SK-N-SH (cell line): ENCODE measurements around the gene PLXNB3. TPM values are rescaled to one million over a fixed set of nuclear protein-coding genes. Genes with fewer than 3 reads are reported as not detected.

Source experiments
- CTCF ChIA-PET: fragments of 300-600, 350-600 bp; formaldehyde crosslinking; extraction: SDS; loops from one replicate; lab custom pipeline; 2021; lab: Yijun Ruan, JAX
- POLR2A ChIA-PET: fragments of 350-600 bp; sonication (Branson Sonifier 250); formaldehyde crosslinking; extraction: SDS; loops from one replicate; lab custom pipeline; 2020; ENCODE audit warnings: antibody characterized with exemption, inconsistent platforms; lab: Yijun Ruan, JAX
- DNase-seq: peaks from one replicate; pipeline ENCODE4 v3.0.0; 2012
- H2AFZ ChIP-seq: fragments of 200-600 bp; sonication (generic); 2 replicates; pipeline ENCODE4 v1.8.1; 2016; ENCODE audit warnings: antibody characterized with exemption, mild to moderate bottlenecking, low read depth
- H3F3A ChIP-seq: fragments of 200-600 bp; sonication (generic); replicated peaks from 2 replicates; pipeline ENCODE3; 2016; ENCODE audit warnings: antibody characterized with exemption, mild to moderate bottlenecking; ENCODE audit not compliant: insufficient read depth
- H3K27ac ChIP-seq, 2 experiments: fragments of 200-500 bp in 1 of 2; fragments of 200-600 bp in 1 of 2; sonication (Bioruptor generic) in 1 of 2; sonication (generic), shearing (Covaris generic) in 1 of 2; 2 replicates each; pipeline versions ENCODE4 v1.5.1 to v1.6.1; 2014 to 2016; ENCODE audit warnings: low read depth in 2 of 2, inconsistent platforms in 1 of 2, low read length in 1 of 2, mild to moderate bottlenecking in 1 of 2, mixed read lengths in 1 of 2
- H3K27me3 ChIP-seq: fragments of 200-600 bp; sonication (generic), shearing (Covaris generic); 2 replicates; pipeline ENCODE4 v1.6.1; 2016; ENCODE audit warnings: mixed run types; ENCODE audit not compliant: insufficient read depth
- H3K36me3 ChIP-seq, 2 experiments: fragments of 200-500 bp in 1 of 2; fragments of 200-600 bp in 1 of 2; sonication (Bioruptor generic) in 1 of 2; sonication (generic) in 1 of 2; replicated peaks in 1 of 2; 2 replicates each; pipeline versions ENCODE3 to v1.5.1; 2014 to 2016; ENCODE audit warnings: low read length in 1 of 2, mild to moderate bottlenecking in 1 of 2; ENCODE audit not compliant: insufficient read depth in 2 of 2, control insufficient read depth in 1 of 2
- H3K4me1 ChIP-seq, 2 experiments: fragments of 200-500 bp in 1 of 2; fragments of 200-600 bp in 1 of 2; sonication (Bioruptor generic) in 1 of 2; sonication (generic), shearing (Covaris generic) in 1 of 2; 2 replicates each; pipeline versions ENCODE4 v1.5.1 to v1.6.1; 2014 to 2016; ENCODE audit warnings: low read depth in 1 of 2, low read length in 1 of 2, mixed run types in 1 of 2; ENCODE audit not compliant: insufficient read depth in 2 of 2, control insufficient read depth in 1 of 2
- H3K4me2 ChIP-seq: fragments of 200-600 bp; sonication (generic), shearing (Covaris generic); 2 replicates; pipeline ENCODE4 v1.6.1; 2017; ENCODE audit warnings: mixed run types
- H3K4me3 ChIP-seq, 2 experiments: fragments of 200-500 bp in 1 of 2; fragments of 200-600 bp in 1 of 2; sonication (Bioruptor generic) in 1 of 2; sonication (generic), shearing (Covaris generic) in 1 of 2; 2 replicates each; pipeline versions ENCODE4 v1.5.1 to v1.8.1; 2014 to 2016; ENCODE audit warnings: low read depth in 2 of 2, inconsistent platforms in 1 of 2, low read length in 1 of 2, mild to moderate bottlenecking in 1 of 2, mixed read lengths in 1 of 2, moderate library complexity in 1 of 2
- H3K79me2 ChIP-seq: fragments of 200-600 bp; sonication (generic); 2 replicates; pipeline ENCODE4 v1.8.1; 2017; ENCODE audit warnings: mild to moderate bottlenecking; ENCODE audit not compliant: insufficient read depth
- H3K9ac ChIP-seq: fragments of 200-600 bp; sonication (generic); 2 replicates; pipeline ENCODE4 v1.6.1; 2017; ENCODE audit warnings: mixed run types
- H3K9me2 ChIP-seq: fragments of 200-600 bp; sonication (generic); 2 replicates; pipeline ENCODE4 v1.6.1; 2017; ENCODE audit warnings: mixed run types
- H3K9me3 ChIP-seq: fragments of 200-600 bp; sonication (generic); 2 replicates; pipeline ENCODE4 v1.6.1; 2017; ENCODE audit warnings: mixed run types, mild to moderate bottlenecking, moderate library complexity
- H4K20me1 ChIP-seq: fragments of 200-600 bp; sonication (generic); 2 replicates; pipeline ENCODE4 v1.6.1; 2017; ENCODE audit warnings: mild to moderate bottlenecking, mixed run types; ENCODE audit not compliant: insufficient read depth
- ELF1 ChIP-seq: IDR thresholded peaks from 2 replicates; pipeline ENCODE4 v1.4.0; 2012
- FOXJ3 ChIP-seq: sonication (generic); formaldehyde crosslinking; IDR thresholded peaks from 2 replicates; pipeline ENCODE4 v1.5.1; 2020; ENCODE audit warnings: mild to moderate bottlenecking, missing genetic modification reagents
- IRF3 ChIP-seq: fragments of 150-350 bp; IDR thresholded peaks from 2 replicates; pipeline ENCODE4 v1.6.1; 2016; ENCODE audit warnings: mild to moderate bottlenecking, low read depth, low read length
- MAX ChIP-seq: IDR thresholded peaks from 2 replicates; pipeline ENCODE4 v1.4.0; 2012; ENCODE audit warnings: low read depth
- NRF1 ChIP-seq: IDR thresholded peaks from 2 replicates; pipeline ENCODE4 v1.6.1; 2012; ENCODE audit warnings: low read depth, mild to moderate bottlenecking, low read length
- WGBS: methylation state at CpG from one replicate; pipeline ENCODE4 v1.1.6; 2017; ENCODE audit warnings: low lambda C conversion rate; 5-methylcytosine and 5-hydroxymethylcytosine counted together
- polyA plus RNA-seq, 3 experiments: library from polyadenylated mRNA; depleted of rRNA; stranded (reverse); fragments of >200 nt; gene quantifications; 2 replicates each; pipeline ENCODE4 v1.2.3, GENCODE V29; 2012
- TF ChIP-seq, protein P1 (sequence below): IDR thresholded peaks from 2 replicates; pipeline ENCODE4; 2012
- TF ChIP-seq, protein P2 (sequence below): IDR thresholded peaks from 2 replicates; pipeline ENCODE4 v1.6.1; 2012; ENCODE audit warnings: mild to moderate bottlenecking, low read depth, low read length, moderate library complexity

Gene PLXNB3
- polyA plus RNA-seq, 1 of the 3 experiments (the other 2 are of a cell fraction): 15.5 TPM

DNA sequence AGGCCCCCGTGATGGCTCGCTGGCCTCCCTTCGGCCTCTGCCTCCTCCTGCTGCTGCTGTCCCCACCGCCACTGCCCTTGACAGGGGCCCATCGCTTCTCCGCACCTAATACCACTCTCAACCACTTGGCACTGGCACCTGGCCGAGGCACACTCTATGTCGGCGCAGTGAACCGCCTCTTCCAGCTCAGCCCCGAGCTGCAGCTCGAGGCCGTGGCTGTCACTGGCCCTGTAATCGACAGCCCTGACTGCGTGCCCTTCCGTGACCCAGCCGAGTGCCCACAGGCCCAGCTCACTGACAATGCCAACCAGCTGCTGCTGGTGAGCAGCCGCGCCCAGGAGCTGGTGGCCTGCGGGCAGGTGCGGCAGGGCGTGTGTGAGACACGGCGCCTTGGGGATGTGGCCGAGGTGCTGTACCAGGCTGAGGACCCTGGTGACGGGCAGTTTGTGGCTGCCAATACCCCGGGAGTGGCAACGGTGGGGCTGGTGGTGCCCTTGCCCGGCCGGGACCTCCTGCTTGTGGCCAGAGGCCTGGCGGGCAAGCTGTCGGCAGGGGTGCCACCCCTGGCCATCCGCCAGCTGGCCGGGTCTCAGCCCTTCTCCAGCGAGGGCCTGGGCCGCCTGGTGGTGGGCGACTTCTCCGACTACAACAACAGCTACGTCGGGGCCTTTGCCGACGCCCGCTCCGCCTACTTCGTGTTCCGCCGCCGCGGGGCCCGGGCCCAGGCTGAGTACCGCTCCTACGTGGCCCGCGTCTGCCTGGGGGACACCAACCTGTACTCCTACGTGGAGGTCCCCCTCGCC lies 3.0 kb downstream of the PLXNB3 start:
- ChIA-PET CTCF (interaction anchor here (1.0 to 10.2 kb wide), 4 partner anchors 11 to 181 kb away, joined by 3 to 134 read pairs (median 6); partner anchors contain the start of gene RENBP), POLR2A (interaction anchor here (1.1 kb wide), 1 partner anchor 204 kb away, joined by 3 read pairs; no protein-coding TSS in a partner anchor)
- Histone ChIP-seq H3K27me3 (no peaks in the 10 kb centered on the region), H3K27ac (0 out of 4 replicates have a peak overlapping the region, but pooled peaks of 1 of the 2 experiments have one; percentile 1), H3K4me3 (no peak overlapping the region), H3K36me3 (peaks cover 0 to 4% of the 10 kb centered on the region in 2 experiments), H3K4me1 (peaks cover 2 to 27% of the 10 kb centered on the region in 2 experiments; a peak in 1 of 4 replicates), H2AFZ (no peak overlapping the region), H3K9me2 (no peaks in the 10 kb centered on the region), H3K79me2 (peaks cover 6% of the 10 kb centered on the region; the same call in 1 of the 2 replicates), H4K20me1 (peaks cover 9% of the 10 kb centered on the region; the same call in 1 of the 2 replicates), H3K9ac (no peak overlapping the region), H3K9me3 (no peaks in the 10 kb centered on the region), H3F3A (no peaks in the 10 kb centered on the region), H3K4me2 (peak overlapping the region; percentile 79; the same call in 1 of the 2 replicates)
- DNase-seq: peak; percentile 38
- WGBS: 48% methylated on average over 16 of the region's 56 CpGs
- TF ChIP-seq MAX (no peak), NRF1 (no peak), ELF1 (no peak), IRF3 (no peak)
- TF ChIP-seq, protein P1, sequence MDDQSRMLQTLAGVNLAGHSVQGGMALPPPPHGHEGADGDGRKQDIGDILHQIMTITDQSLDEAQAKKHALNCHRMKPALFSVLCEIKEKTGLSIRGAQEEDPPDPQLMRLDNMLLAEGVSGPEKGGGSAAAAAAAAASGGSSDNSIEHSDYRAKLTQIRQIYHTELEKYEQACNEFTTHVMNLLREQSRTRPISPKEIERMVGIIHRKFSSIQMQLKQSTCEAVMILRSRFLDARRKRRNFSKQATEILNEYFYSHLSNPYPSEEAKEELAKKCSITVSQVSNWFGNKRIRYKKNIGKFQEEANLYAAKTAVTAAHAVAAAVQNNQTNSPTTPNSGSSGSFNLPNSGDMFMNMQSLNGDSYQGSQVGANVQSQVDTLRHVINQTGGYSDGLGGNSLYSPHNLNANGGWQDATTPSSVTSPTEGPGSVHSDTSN: no peak
- TF ChIP-seq, protein P2, sequence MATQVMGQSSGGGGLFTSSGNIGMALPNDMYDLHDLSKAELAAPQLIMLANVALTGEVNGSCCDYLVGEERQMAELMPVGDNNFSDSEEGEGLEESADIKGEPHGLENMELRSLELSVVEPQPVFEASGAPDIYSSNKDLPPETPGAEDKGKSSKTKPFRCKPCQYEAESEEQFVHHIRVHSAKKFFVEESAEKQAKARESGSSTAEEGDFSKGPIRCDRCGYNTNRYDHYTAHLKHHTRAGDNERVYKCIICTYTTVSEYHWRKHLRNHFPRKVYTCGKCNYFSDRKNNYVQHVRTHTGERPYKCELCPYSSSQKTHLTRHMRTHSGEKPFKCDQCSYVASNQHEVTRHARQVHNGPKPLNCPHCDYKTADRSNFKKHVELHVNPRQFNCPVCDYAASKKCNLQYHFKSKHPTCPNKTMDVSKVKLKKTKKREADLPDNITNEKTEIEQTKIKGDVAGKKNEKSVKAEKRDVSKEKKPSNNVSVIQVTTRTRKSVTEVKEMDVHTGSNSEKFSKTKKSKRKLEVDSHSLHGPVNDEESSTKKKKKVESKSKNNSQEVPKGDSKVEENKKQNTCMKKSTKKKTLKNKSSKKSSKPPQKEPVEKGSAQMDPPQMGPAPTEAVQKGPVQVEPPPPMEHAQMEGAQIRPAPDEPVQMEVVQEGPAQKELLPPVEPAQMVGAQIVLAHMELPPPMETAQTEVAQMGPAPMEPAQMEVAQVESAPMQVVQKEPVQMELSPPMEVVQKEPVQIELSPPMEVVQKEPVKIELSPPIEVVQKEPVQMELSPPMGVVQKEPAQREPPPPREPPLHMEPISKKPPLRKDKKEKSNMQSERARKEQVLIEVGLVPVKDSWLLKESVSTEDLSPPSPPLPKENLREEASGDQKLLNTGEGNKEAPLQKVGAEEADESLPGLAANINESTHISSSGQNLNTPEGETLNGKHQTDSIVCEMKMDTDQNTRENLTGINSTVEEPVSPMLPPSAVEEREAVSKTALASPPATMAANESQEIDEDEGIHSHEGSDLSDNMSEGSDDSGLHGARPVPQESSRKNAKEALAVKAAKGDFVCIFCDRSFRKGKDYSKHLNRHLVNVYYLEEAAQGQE: no peak

DNA sequence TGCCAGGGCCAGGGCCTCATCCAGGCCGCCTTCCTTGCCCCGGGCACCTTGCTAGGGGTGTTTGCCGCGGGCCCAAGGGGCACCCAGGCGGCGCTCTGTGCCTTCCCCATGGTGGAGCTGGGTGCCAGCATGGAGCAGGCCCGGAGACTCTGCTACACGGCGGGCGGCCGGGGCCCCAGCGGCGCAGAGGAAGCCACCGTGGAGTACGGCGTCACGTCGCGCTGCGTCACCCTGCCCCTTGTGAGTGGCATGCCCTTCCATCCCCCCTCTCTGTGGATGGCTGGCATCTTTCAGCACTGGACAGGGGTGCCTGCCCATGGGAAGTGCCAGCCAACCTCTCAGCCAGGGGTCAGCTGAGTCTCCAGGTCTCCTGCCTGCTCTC lies 3.6 kb downstream of the PLXNB3 start:
- CTCF ChIA-PET: interaction anchor here (2.1 to 10.2 kb wide), 2 partner anchors 10 to 181 kb away, joined by 8 to 134 read pairs; partner anchors contain the start of gene RENBP

More for the DNA sequence above, 3.6 kb downstream of the PLXNB3 start:
- H3F3A ChIP-seq: no peaks in the 10 kb centered on the region
- H3K36me3 ChIP-seq: peaks cover 0 to 4% of the 10 kb centered on the region in 2 experiments
- peaks cover 6% of the 10 kb centered on the region; the same call in 1 of the 2 replicates for H3K79me2 ChIP-seq
- no peak overlapping the region for H3K4me3 ChIP-seq
- H3K4me2 ChIP-seq: no peak overlapping the region
- TF ChIP-seq, protein P2: peak; percentile 72; the same call in 1 of the 2 replicates
- no peak for TF ChIP-seq FOXJ3 (CRISPR knock-in tag)
- no peaks in the 10 kb centered on the region for H3K9me3 ChIP-seq
- WGBS: no CpG with 5 or more reads among the region's 20 CpGs
- no peaks in the 10 kb centered on the region for H3K9me2 ChIP-seq
- H4K20me1 ChIP-seq: peaks cover 9% of the 10 kb centered on the region; the same call in 1 of the 2 replicates
- DNase-seq: peak; percentile 27
- H3K27ac ChIP-seq: no peak overlapping the region
- POLR2A ChIA-PET: no interaction called here
- no peak overlapping the region for H3K9ac ChIP-seq
- peaks cover 2 to 27% of the 10 kb centered on the region in 2 experiments; a peak in 1 of 4 replicates for H3K4me1 ChIP-seq
- no peak overlapping the region for H2AFZ ChIP-seq
- no peaks in the 10 kb centered on the region for H3K27me3 ChIP-seq
